ENCODE results near the gene HAT1. TPM values are rescaled to one million over a fixed set of nuclear protein-coding genes. Genes with fewer than 3 reads are reported as not detected.
A peak's percentile ranks its signal among the peaks of the same experiment; 100 is the strongest.
"Not testable (repeated sequence)": the region's sequence is repeated elsewhere in the genome, so short reads cannot be mapped to it uniquely, and the experiment has no call there.

Gene HAT1
- polyA plus RNA-seq, 4 donors, result 14.5 to 39.3 (median 30.5) TPM

GRCh38 chr2:171995586-171995985 lies 73.3 kb downstream of the HAT1 start:
- FAIRE-seq, result no peak
- Histone ChIP-seq H3K4me1 (ENCODE audit: control insufficient read depth in 3 of 3, insufficient read depth in 2 of 3, low read depth in 1 of 3, low read length in 2 of 3) (peaks cover 0 to 6% (median 0%) of the 10 kb centered on the region in 3 donors), H3K27ac (ENCODE audit: low read depth in 1 of 3, low read length in 2 of 3) (no peak overlapping the region), H3K9me3 (ENCODE audit: control insufficient read depth in 2 of 2, insufficient read depth in 1 of 2, low read depth in 1 of 2, low read length in 1 of 2) (no peaks in the 10 kb centered on the region), H3K27me3 (ENCODE audit: control insufficient read depth in 3 of 3, insufficient read depth in 3 of 3, low read length in 3 of 3) (peaks cover 0 to 23% (median 0%) of the 10 kb centered on the region in 3 donors), H3K4me3 (ENCODE audit: low read depth in 1 of 3, low read length in 3 of 3) (no peak overlapping the region), H3K36me3 (ENCODE audit: control insufficient read depth in 3 of 3, insufficient read depth in 2 of 3, low read depth in 1 of 3, low read length in 3 of 3) (no peaks in the 10 kb centered on the region)
- no peak for DNase-seq
- WGBS, 3 donors, result 74 to 93% (median 77%) methylated on average over 5 of the region's 5 CpGs

- Histone ChIP-seq H3K27ac (ENCODE audit: low read depth in 1 of 3, low read length in 2 of 3) (no peak overlapping the region), H3K27me3 (ENCODE audit: control insufficient read depth in 3 of 3, insufficient read depth in 3 of 3, low read length in 3 of 3) (peaks cover 0 to 23% (median 0%) of the 10 kb centered on the region in 3 donors), H3K4me3 (ENCODE audit: low read depth in 1 of 3, low read length in 3 of 3) (no peak overlapping the region), H3K4me1 (ENCODE audit: control insufficient read depth in 3 of 3, insufficient read depth in 2 of 3, low read depth in 1 of 3, low read length in 2 of 3) (peaks cover 0 to 6% (median 0%) of the 10 kb centered on the region in 3 donors), H3K36me3 (ENCODE audit: control insufficient read depth in 3 of 3, insufficient read depth in 2 of 3, low read depth in 1 of 3, low read length in 3 of 3) (no peaks in the 10 kb centered on the region), H3K9me3 (ENCODE audit: control insufficient read depth in 2 of 2, insufficient read depth in 1 of 2, low read depth in 1 of 2, low read length in 1 of 2) (no peaks in the 10 kb centered on the region)
- no peak for FAIRE-seq
- 85 to 87% (median 86%) methylated on average over 5 of the region's 5 CpGs for WGBS, 3 donors
- DNase-seq, result no peak
Measured at GRCh38 chr2:171996021-171996420, 73.8 kb downstream of the HAT1 start.

- H3K27me3 ChIP-seq (ENCODE audit: control insufficient read depth in 3 of 3, insufficient read depth in 3 of 3, low read length in 3 of 3), result peaks cover 0 to 23% (median 0%) of the 10 kb centered on the region in 3 donors
- not testable (repeated sequence) for H3K9me3 ChIP-seq (ENCODE audit: control insufficient read depth in 2 of 2, insufficient read depth in 1 of 2, low read depth in 1 of 2, low read length in 1 of 2); DNase-seq; H3K4me1 ChIP-seq (ENCODE audit: control insufficient read depth in 3 of 3, insufficient read depth in 2 of 3, low read depth in 1 of 3, low read length in 2 of 3); FAIRE-seq; H3K36me3 ChIP-seq (ENCODE audit: control insufficient read depth in 3 of 3, insufficient read depth in 2 of 3, low read depth in 1 of 3, low read length in 3 of 3); H3K27ac ChIP-seq (ENCODE audit: low read depth in 1 of 3, low read length in 2 of 3); H3K4me3 ChIP-seq (ENCODE audit: low read depth in 1 of 3, low read length in 3 of 3)
- 85 to 93% (median 90%) methylated on average over 5 of the region's 5 CpGs for whole genome bisulfite sequencing, 3 donors
Measured at GRCh38 chr2:171997031-171997430, 74.8 kb downstream of the HAT1 start.

GRCh38 chr2:171999161-171999560 lies 76.9 kb downstream of the HAT1 start:
- no peak overlapping the region for H3K27ac ChIP-seq (ENCODE audit: low read depth in 1 of 3, low read length in 2 of 3)
- no peak for DNase-seq
- 38 to 52% (median 41%) methylated on average over 4 of the region's 4 CpGs for WGBS, 3 donors

GRCh38 chr2:171999604-172000469 lies 77.6 kb downstream of the HAT1 start, which contains the start of gene METAP1D:
METAP1D (plus strand) TSS chr2:171999953; CDS start chr2:171999970, 17 bp downstream.
- peaks cover 0 to 14% (median 0%) of the 10 kb centered on the region in 3 donors for H3K27me3 ChIP-seq (ENCODE audit: control insufficient read depth in 3 of 3, insufficient read depth in 3 of 3, low read length in 3 of 3)
- H3K4me3 ChIP-seq (ENCODE audit: low read depth in 1 of 3, low read length in 3 of 3), result peak within 1 kb of the TSS; percentile 72 to 95 (median 72)
- no peaks in the 10 kb centered on the region for H3K9me3 ChIP-seq (ENCODE audit: control insufficient read depth in 2 of 2, insufficient read depth in 1 of 2, low read depth in 1 of 2, low read length in 1 of 2)
- H3K36me3 ChIP-seq (ENCODE audit: control insufficient read depth in 3 of 3, insufficient read depth in 2 of 3, low read depth in 1 of 3, low read length in 3 of 3), result no peaks in the 10 kb centered on the region
- H3K4me1 ChIP-seq (ENCODE audit: control insufficient read depth in 3 of 3, insufficient read depth in 2 of 3, low read depth in 1 of 3, low read length in 2 of 3), result peaks cover 0 to 6% (median 0%) of the 10 kb centered on the region in 3 donors
- FAIRE-seq (no peak), DNase-seq (peak; percentile 93 to 97)
- H3K27ac ChIP-seq (ENCODE audit: low read depth in 1 of 3, low read length in 2 of 3), result peak within 1 kb of the TSS in 2 of 3 donors; percentile 45 to 69
- WGBS, 3 donors, result 0% methylated on average over 54 to 73 of the region's 73 CpGs

More at GRCh38 chr2:171999161-171999560, 76.9 kb downstream of the HAT1 start:
- Histone ChIP-seq H3K27me3 (ENCODE audit: control insufficient read depth in 3 of 3, insufficient read depth in 3 of 3, low read length in 3 of 3) (peaks cover 0 to 19% (median 0%) of the 10 kb centered on the region in 3 donors), H3K4me1 (ENCODE audit: control insufficient read depth in 3 of 3, insufficient read depth in 2 of 3, low read depth in 1 of 3, low read length in 2 of 3) (peaks cover 0 to 6% (median 0%) of the 10 kb centered on the region in 3 donors), H3K36me3 (ENCODE audit: control insufficient read depth in 3 of 3, insufficient read depth in 2 of 3, low read depth in 1 of 3, low read length in 3 of 3) (no peaks in the 10 kb centered on the region), H3K4me3 (ENCODE audit: low read depth in 1 of 3, low read length in 3 of 3) (peak overlapping the region in 2 of 3 donors; percentile 60 to 72), H3K9me3 (ENCODE audit: control insufficient read depth in 2 of 2, insufficient read depth in 1 of 2, low read depth in 1 of 2, low read length in 1 of 2) (no peaks in the 10 kb centered on the region)
- FAIRE-seq, result no peak

GRCh38 chr2:172000696-172001361 lies 78.6 kb downstream of the HAT1 start:
- peaks cover 0 to 6% (median 0%) of the 10 kb centered on the region in 3 donors for H3K4me1 ChIP-seq (ENCODE audit: control insufficient read depth in 3 of 3, insufficient read depth in 2 of 3, low read depth in 1 of 3, low read length in 2 of 3)
- no peaks in the 10 kb centered on the region for H3K36me3 ChIP-seq (ENCODE audit: control insufficient read depth in 3 of 3, insufficient read depth in 2 of 3, low read depth in 1 of 3, low read length in 3 of 3)
- peaks cover 0 to 11% (median 0%) of the 10 kb centered on the region in 3 donors for H3K27me3 ChIP-seq (ENCODE audit: control insufficient read depth in 3 of 3, insufficient read depth in 3 of 3, low read length in 3 of 3)
- no peaks in the 10 kb centered on the region for H3K9me3 ChIP-seq (ENCODE audit: control insufficient read depth in 2 of 2, insufficient read depth in 1 of 2, low read depth in 1 of 2, low read length in 1 of 2)
- peak overlapping the region in 1 of 3 donors; percentile 95 for H3K4me3 ChIP-seq (ENCODE audit: low read depth in 1 of 3, low read length in 3 of 3)
- no peak overlapping the region for H3K27ac ChIP-seq (ENCODE audit: low read depth in 1 of 3, low read length in 2 of 3)
- FAIRE-seq (no peak), DNase-seq (no peak)
- 83 to 91% (median 87%) methylated on average over 13 of the region's 13 CpGs for WGBS, 3 donors

GRCh38 chr2:172007372-172007771 lies 85.1 kb downstream of the HAT1 start:
- FAIRE-seq (no peak), DNase-seq (no peak)
- Histone ChIP-seq H3K27ac (ENCODE audit: low read depth in 1 of 3, low read length in 2 of 3) (no peak overlapping the region), H3K9me3 (ENCODE audit: control insufficient read depth in 2 of 2, insufficient read depth in 1 of 2, low read depth in 1 of 2, low read length in 1 of 2) (no peaks in the 10 kb centered on the region), H3K36me3 (ENCODE audit: control insufficient read depth in 3 of 3, insufficient read depth in 2 of 3, low read depth in 1 of 3, low read length in 3 of 3) (no peaks in the 10 kb centered on the region), H3K4me1 (ENCODE audit: control insufficient read depth in 3 of 3, insufficient read depth in 2 of 3, low read depth in 1 of 3, low read length in 2 of 3) (no peaks in the 10 kb centered on the region), H3K4me3 (ENCODE audit: low read depth in 1 of 3, low read length in 3 of 3) (no peak overlapping the region), H3K27me3 (ENCODE audit: control insufficient read depth in 3 of 3, insufficient read depth in 3 of 3, low read length in 3 of 3) (no peaks in the 10 kb centered on the region)
- 91 to 100% (median 100%) methylated on average over 1 of the region's 1 CpG for WGBS, 3 donors

GRCh38 chr2:172009823-172010222 lies 87.6 kb downstream of the HAT1 start:
- 92 to 97% (median 96%) methylated on average over 4 of the region's 4 CpGs for WGBS, 3 donors
- Histone ChIP-seq H3K9me3 (ENCODE audit: control insufficient read depth in 2 of 2, insufficient read depth in 1 of 2, low read depth in 1 of 2, low read length in 1 of 2) (no peaks in the 10 kb centered on the region), H3K27ac (ENCODE audit: low read depth in 1 of 3, low read length in 2 of 3) (no peak overlapping the region), H3K27me3 (ENCODE audit: control insufficient read depth in 3 of 3, insufficient read depth in 3 of 3, low read length in 3 of 3) (no peaks in the 10 kb centered on the region), H3K36me3 (ENCODE audit: control insufficient read depth in 3 of 3, insufficient read depth in 2 of 3, low read depth in 1 of 3, low read length in 3 of 3) (no peaks in the 10 kb centered on the region), H3K4me3 (ENCODE audit: low read depth in 1 of 3, low read length in 3 of 3) (no peak overlapping the region), H3K4me1 (ENCODE audit: control insufficient read depth in 3 of 3, insufficient read depth in 2 of 3, low read depth in 1 of 3, low read length in 2 of 3) (no peaks in the 10 kb centered on the region)
- DNase-seq, result no peak
- no peak for FAIRE-seq
